AG04450 (cell line): Measurements from ENCODE around the gene ADAMTS16. TPM values are rescaled to one million over a fixed set of nuclear protein-coding genes. Genes with fewer than 3 reads are reported as not detected.

Source experiments
- CTCF ChIA-PET: fragments of 300-600, 350-600 bp; formaldehyde crosslinking; extraction: SDS; loops from one replicate; lab custom pipeline; 2022; ENCODE audit warnings: antibody characterized with exemption, inconsistent platforms; lab: Charles Lee
- POLR2A ChIA-PET: fragments of 350-600 bp; formaldehyde crosslinking; extraction: SDS; loops from one replicate; lab custom pipeline; 2021; ENCODE audit warnings: antibody characterized with exemption, inconsistent platforms; lab: Yijun Ruan, JAX
- DNase-seq: peaks from one replicate; pipeline ENCODE4 v3.0.0-alpha.2; 2011; ENCODE audit warnings: low read depth, low spot score
- H3K27ac ChIP-seq: one replicate; pipeline ENCODE4 v1.5.1; 2012; ENCODE audit warnings: low read depth, low read length, control low read depth
- H3K27me3 ChIP-seq: one replicate; pipeline ENCODE4 v1.6.0; 2012; ENCODE audit warnings: low read length; ENCODE audit not compliant: control insufficient read depth, insufficient read depth
- H3K4me3 ChIP-seq: 2 replicates; pipeline ENCODE4 v1.5.1; 2011; ENCODE audit warnings: mild to moderate bottlenecking, low read depth, low read length, control low read depth
- H3K9me3 ChIP-seq: 2 replicates; pipeline ENCODE4 v1.5.1; 2012; ENCODE audit warnings: low read length; ENCODE audit not compliant: control insufficient read depth, insufficient read depth
- CTCF ChIP-seq: IDR thresholded peaks from 2 replicates; pipeline ENCODE4 v1.5.1; 2011; ENCODE audit warnings: low read depth, low read length, control low read depth, inconsistent platforms
- polyA plus RNA-seq: library from polyadenylated mRNA; depleted of rRNA; stranded (reverse); fragments of >200 nt; gene quantifications from 2 replicates; pipeline ENCODE4 v1.2.3, GENCODE V29; 2011

Gene ADAMTS16
- polyA plus RNA-seq, 1 experiment: 0.04 TPM

- ChIA-PET CTCF (interaction anchor here (1.0 kb wide), 1 partner anchor 272 kb away, joined by 4 read pairs; no protein-coding TSS in a partner anchor), POLR2A (no interaction called here)
- Histone ChIP-seq H3K9me3 (no peaks in the 10 kb centered on the region; the same call in 1 of the 2 replicates), H3K27ac (no peak overlapping the region), H3K27me3 (no peaks in the 10 kb centered on the region), H3K4me3 (no peak overlapping the region)
- DNase-seq: no peak
- TF ChIP-seq CTCF: no peak
Observed at GRCh38 chr5:5146530-5147160, 6.5 kb downstream of the ADAMTS16 start.

GRCh38 chr5:5149154-5149553 is 9.0 kb downstream of the ADAMTS16 start:
- no peaks in the 10 kb centered on the region; the same call in 1 of the 2 replicates for H3K9me3 ChIP-seq
- CTCF ChIA-PET: interaction anchor here (1.5 kb wide), 1 partner anchor 9 kb away, joined by 3 read pairs; the partner anchor contains the start of gene ADAMTS16
- H3K27me3 ChIP-seq: no peaks in the 10 kb centered on the region
- TF ChIP-seq CTCF: no peak
- no peak overlapping the region for H3K27ac ChIP-seq
- no peak overlapping the region for H3K4me3 ChIP-seq
- POLR2A ChIA-PET: interaction anchor here (0.7 kb wide), 1 partner anchor 270 kb away, joined by 3 read pairs; no protein-coding TSS in a partner anchor
- no peak for DNase-seq

GRCh38 chr5:5150667-5151066 is 10.5 kb downstream of the ADAMTS16 start:
- H3K27me3 ChIP-seq: no peaks in the 10 kb centered on the region
- ChIA-PET POLR2A (no interaction called here), CTCF (no interaction called here)
- DNase-seq: no peak
- no peak overlapping the region for H3K27ac ChIP-seq
- no peak for TF ChIP-seq CTCF
- H3K9me3 ChIP-seq: no peaks in the 10 kb centered on the region; the same call in 1 of the 2 replicates
- H3K4me3 ChIP-seq: no peak overlapping the region

GRCh38 chr5:5154733-5155132 is 14.6 kb downstream of the ADAMTS16 start:
- TF ChIP-seq CTCF: no peak
- Histone ChIP-seq H3K27me3 (no peaks in the 10 kb centered on the region), H3K9me3 (no peaks in the 10 kb centered on the region; the same call in 1 of the 2 replicates), H3K4me3 (no peak overlapping the region), H3K27ac (no peak overlapping the region)
- CTCF ChIA-PET: no interaction called here
- no peak for DNase-seq
- POLR2A ChIA-PET: no interaction called here

GRCh38 chr5:5155617-5156016 is 15.5 kb downstream of the ADAMTS16 start:
- Histone ChIP-seq H3K4me3 (no peak overlapping the region), H3K9me3 (no peaks in the 10 kb centered on the region; the same call in 1 of the 2 replicates), H3K27me3 (no peaks in the 10 kb centered on the region), H3K27ac (no peak overlapping the region)
- CTCF ChIA-PET: interaction anchor here (0.5 kb wide), 1 partner anchor 66 kb away, joined by 3 read pairs; no protein-coding TSS in a partner anchor
- no peak for TF ChIP-seq CTCF
- DNase-seq: no peak
- POLR2A ChIA-PET: no interaction called here
